ENCODE measurements around the gene TP53RK. TPM values are rescaled to one million over a fixed set of nuclear protein-coding genes. Genes with fewer than 3 reads are reported as not detected.

Gene TP53RK
- total and polyA plus RNA-seq, 2 of the 13 experiments (the other 11 are each of a cell fraction or from before 2014, with no cell fraction given) = 12.9 to 25.5 TPM

DNA sequence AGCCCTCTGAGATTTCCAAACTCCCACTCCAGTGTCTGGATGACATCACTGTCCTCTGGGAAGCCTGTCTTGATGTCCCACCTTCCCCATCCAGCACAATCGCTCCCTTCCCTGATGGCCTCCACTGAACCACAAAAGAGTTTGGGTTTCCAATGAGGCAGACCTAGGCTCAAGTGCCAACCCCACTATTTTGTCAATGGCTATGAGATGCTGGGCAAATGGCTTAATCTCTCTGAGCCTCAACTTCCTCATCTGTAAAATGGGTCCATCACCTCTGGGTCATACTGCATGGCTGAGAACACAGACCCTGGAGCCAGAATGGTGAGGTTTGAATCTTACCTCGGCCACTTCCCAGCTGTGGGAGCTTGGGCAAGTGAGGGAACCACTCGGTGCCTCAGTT lies 49.7 kb downstream of the TP53RK start (continued):
- TF ChIP-seq, protein P1, sequence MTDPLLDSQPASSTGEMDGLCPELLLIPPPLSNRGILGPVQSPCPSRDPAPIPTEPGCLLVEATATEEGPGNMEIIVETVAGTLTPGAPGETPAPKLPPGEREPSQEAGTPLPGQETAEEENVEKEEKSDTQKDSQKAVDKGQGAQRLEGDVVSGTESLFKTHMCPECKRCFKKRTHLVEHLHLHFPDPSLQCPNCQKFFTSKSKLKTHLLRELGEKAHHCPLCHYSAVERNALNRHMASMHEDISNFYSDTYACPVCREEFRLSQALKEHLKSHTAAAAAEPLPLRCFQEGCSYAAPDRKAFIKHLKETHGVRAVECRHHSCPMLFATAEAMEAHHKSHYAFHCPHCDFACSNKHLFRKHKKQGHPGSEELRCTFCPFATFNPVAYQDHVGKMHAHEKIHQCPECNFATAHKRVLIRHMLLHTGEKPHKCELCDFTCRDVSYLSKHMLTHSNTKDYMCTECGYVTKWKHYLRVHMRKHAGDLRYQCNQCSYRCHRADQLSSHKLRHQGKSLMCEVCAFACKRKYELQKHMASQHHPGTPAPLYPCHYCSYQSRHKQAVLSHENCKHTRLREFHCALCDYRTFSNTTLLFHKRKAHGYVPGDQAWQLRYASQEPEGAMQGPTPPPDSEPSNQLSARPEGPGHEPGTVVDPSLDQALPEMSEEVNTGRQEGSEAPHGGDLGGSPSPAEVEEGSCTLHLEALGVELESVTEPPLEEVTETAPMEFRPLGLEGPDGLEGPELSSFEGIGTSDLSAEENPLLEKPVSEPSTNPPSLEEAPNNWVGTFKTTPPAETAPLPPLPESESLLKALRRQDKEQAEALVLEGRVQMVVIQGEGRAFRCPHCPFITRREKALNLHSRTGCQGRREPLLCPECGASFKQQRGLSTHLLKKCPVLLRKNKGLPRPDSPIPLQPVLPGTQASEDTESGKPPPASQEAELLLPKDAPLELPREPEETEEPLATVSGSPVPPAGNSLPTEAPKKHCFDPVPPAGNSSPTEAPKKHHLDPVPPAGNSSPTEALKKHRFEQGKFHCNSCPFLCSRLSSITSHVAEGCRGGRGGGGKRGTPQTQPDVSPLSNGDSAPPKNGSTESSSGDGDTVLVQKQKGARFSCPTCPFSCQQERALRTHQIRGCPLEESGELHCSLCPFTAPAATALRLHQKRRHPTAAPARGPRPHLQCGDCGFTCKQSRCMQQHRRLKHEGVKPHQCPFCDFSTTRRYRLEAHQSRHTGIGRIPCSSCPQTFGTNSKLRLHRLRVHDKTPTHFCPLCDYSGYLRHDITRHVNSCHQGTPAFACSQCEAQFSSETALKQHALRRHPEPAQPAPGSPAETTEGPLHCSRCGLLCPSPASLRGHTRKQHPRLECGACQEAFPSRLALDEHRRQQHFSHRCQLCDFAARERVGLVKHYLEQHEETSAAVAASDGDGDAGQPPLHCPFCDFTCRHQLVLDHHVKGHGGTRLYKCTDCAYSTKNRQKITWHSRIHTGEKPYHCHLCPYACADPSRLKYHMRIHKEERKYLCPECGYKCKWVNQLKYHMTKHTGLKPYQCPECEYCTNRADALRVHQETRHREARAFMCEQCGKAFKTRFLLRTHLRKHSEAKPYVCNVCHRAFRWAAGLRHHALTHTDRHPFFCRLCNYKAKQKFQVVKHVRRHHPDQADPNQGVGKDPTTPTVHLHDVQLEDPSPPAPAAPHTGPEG (CRISPR knock-in tag; IDR thresholded peaks at IDR 0.05) = no peak
- TF ChIP-seq JARID2 (CRISPR knock-in tag; IDR thresholded peaks at IDR 0.05; ENCODE audit: insufficient replicate concordance) = no peak
- peak; percentile 74; the same call in 1 of the 2 replicates for TF ChIP-seq RCOR2 (CRISPR knock-in tag; IDR thresholded peaks at IDR 0.05)
- TF ChIP-seq KMT2B (CRISPR knock-in tag; IDR thresholded peaks at IDR 0.05) = no peak
- no peak for TF ChIP-seq HDAC1 (CRISPR knock-in tag; IDR thresholded peaks at IDR 0.05)
- TF ChIP-seq, protein P2, sequence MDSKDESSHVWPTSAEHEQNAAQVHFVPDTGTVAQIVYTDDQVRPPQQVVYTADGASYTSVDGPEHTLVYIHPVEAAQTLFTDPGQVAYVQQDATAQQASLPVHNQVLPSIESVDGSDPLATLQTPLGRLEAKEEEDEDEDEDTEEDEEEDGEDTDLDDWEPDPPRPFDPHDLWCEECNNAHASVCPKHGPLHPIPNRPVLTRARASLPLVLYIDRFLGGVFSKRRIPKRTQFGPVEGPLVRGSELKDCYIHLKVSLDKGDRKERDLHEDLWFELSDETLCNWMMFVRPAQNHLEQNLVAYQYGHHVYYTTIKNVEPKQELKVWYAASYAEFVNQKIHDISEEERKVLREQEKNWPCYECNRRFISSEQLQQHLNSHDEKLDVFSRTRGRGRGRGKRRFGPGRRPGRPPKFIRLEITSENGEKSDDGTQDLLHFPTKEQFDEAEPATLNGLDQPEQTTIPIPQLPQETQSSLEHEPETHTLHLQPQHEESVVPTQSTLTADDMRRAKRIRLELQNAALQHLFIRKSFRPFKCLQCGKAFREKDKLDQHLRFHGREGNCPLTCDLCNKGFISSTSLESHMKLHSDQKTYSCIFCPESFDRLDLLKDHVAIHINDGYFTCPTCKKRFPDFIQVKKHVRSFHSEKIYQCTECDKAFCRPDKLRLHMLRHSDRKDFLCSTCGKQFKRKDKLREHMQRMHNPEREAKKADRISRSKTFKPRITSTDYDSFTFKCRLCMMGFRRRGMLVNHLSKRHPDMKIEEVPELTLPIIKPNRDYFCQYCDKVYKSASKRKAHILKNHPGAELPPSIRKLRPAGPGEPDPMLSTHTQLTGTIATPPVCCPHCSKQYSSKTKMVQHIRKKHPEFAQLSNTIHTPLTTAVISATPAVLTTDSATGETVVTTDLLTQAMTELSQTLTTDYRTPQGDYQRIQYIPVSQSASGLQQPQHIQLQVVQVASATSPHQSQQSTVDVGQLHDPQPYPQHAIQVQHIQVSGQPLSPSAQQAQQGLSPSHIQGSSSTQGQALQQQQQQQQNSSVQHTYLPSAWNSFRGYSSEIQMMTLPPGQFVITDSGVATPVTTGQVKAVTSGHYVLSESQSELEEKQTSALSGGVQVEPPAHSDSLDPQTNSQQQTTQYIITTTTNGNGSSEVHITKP (CRISPR knock-in tag; IDR thresholded peaks at IDR 0.05; ENCODE audit: low read depth) = no peak
- peak; percentile 61; the same call in 1 of the 2 replicates for TF ChIP-seq ZMAT3 (CRISPR knock-in tag; conservative IDR thresholded peaks at IDR 0.05)
- TF ChIP-seq BRD4 (CRISPR knock-in tag; IDR thresholded peaks at IDR 0.05) = no peak
- TF ChIP-seq ZNF441 (CRISPR knock-in tag; IDR thresholded peaks at IDR 0.05; ENCODE audit: borderline replicate concordance) = 0 out of 2 replicates have a peak, but pooled peaks have one; percentile 30
- TF ChIP-seq TAF1 (CRISPR knock-in tag; IDR thresholded peaks at IDR 0.05) = peak; percentile 23; the same call in 1 of the 2 replicates
- peak; percentile 98 for TF ChIP-seq ZMYM3 (CRISPR knock-in tag; IDR thresholded peaks at IDR 0.05)
- peak; percentile 52 for TF ChIP-seq CBX1 (IDR thresholded peaks at IDR 0.05; ENCODE audit: low read depth)
- no peak for TF ChIP-seq ZSCAN22 (CRISPR knock-in tag; IDR thresholded peaks at IDR 0.05)
- TF ChIP-seq, protein P3, sequence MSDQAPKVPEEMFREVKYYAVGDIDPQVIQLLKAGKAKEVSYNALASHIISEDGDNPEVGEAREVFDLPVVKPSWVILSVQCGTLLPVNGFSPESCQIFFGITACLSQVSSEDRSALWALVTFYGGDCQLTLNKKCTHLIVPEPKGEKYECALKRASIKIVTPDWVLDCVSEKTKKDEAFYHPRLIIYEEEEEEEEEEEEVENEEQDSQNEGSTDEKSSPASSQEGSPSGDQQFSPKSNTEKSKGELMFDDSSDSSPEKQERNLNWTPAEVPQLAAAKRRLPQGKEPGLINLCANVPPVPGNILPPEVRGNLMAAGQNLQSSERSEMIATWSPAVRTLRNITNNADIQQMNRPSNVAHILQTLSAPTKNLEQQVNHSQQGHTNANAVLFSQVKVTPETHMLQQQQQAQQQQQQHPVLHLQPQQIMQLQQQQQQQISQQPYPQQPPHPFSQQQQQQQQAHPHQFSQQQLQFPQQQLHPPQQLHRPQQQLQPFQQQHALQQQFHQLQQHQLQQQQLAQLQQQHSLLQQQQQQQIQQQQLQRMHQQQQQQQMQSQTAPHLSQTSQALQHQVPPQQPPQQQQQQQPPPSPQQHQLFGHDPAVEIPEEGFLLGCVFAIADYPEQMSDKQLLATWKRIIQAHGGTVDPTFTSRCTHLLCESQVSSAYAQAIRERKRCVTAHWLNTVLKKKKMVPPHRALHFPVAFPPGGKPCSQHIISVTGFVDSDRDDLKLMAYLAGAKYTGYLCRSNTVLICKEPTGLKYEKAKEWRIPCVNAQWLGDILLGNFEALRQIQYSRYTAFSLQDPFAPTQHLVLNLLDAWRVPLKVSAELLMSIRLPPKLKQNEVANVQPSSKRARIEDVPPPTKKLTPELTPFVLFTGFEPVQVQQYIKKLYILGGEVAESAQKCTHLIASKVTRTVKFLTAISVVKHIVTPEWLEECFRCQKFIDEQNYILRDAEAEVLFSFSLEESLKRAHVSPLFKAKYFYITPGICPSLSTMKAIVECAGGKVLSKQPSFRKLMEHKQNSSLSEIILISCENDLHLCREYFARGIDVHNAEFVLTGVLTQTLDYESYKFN (CRISPR knock-in tag; conservative IDR thresholded peaks at IDR 0.05) = 0 out of 2 replicates have a peak, but pooled peaks have one; percentile 13
- TF ChIP-seq AHR (CRISPR knock-in tag; IDR thresholded peaks at IDR 0.05) = no peak
- 0 out of 2 replicates have a peak, but pooled peaks have one; percentile 45 for TF ChIP-seq ZMYM2 (CRISPR knock-in tag; IDR thresholded peaks at IDR 0.05)
- TF ChIP-seq ZNF34 (CRISPR knock-in tag; IDR thresholded peaks at IDR 0.05; ENCODE audit: borderline replicate concordance) = no peak
- TF ChIP-seq WIZ (CRISPR knock-in tag; IDR thresholded peaks at IDR 0.05) = no peak

All from HepG2 (cell line).